HG03354 (cell line): ENCODE measurements around the gene TAAR2.
A peak's percentile ranks its signal among the peaks of the same experiment; 100 is the strongest.
"Not testable (repeated sequence)": the region's sequence is repeated elsewhere in the genome, so short reads cannot be mapped to it uniquely, and the experiment has no call there.

Experiments
- ATAC-seq: cut with Tn5 transposase; IDR thresholded peaks from one replicate; pipeline ENCODE4 v1.9.1; 2021; ENCODE audit warnings: mild to moderate bottlenecking; ENCODE audit not compliant: unreplicated experiment, poor library complexity, severe bottlenecking

The TAAR2 gene

DNA sequence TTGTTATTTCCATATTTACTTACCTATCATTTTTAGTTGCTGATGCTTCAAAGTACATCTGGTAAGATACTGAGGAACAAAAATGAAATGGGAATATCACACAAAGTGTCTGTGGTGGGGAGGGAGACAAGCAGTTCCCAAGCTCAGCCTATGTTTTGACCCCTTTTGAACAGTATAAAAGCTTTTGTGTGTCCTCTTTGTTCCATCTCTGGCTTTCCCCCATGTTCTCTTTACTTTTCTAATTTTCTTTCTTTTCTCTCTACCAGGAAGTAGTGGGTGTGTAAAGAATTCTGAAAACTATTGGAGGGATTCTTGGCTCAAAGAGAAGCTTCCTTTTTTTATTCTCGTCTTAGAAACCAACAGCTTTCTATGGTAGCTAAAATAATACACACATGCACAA, 7.4 kb downstream of the TAAR2 start:
- no peak for ATAC-seq

DNA sequence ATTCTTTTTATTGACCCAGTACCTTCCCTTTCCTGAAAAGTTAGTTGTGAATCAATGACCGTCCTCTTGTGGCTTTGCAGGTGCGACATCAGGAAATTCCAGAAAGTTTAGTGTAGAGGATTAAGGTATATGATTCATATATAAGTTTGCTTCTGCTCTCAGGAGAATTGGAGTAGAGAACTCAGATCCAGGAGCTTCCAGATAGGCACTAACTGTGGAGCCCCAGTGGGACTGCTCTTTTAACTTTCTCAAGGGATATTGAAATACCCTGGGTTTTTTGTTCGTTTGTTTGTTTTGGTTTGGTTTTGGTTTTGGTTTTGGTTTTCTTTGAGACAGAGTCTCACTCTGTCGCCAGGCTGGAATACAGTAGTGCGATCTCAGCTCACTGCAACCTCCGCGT, 9.5 kb downstream of the TAAR2 start:
- ATAC-seq: peak; percentile 59

DNA sequence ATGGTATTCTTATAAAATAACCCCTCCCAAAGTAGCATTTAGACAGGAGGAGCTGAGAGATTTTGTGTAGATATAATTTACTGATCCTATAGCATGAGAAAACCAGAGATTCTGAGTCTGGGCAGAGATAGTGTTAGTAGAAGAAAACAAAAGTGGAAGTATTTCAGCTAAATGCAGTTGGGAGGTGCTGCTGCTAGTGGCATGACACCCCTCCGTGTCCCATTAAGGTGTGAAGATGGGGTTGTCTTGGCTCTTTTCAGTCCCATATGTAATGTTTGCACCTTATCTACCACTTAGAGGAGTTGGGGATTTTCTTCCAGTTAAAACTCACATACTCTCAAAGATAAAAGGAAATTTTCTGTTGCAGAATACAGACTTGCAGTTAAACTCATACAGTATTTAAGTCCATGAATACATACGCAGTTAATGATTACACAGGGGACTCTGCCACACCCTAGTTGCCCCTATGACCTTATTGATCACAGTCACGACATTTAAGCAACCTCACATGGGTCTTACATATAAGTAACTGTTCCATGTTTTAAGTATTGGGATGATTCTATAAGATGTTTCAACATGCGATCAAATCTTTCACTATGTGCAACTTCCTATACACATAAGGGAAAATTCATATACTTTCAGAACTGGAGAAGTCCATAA, 11.5 kb downstream of the TAAR2 start:
- no peak for ATAC-seq

DNA sequence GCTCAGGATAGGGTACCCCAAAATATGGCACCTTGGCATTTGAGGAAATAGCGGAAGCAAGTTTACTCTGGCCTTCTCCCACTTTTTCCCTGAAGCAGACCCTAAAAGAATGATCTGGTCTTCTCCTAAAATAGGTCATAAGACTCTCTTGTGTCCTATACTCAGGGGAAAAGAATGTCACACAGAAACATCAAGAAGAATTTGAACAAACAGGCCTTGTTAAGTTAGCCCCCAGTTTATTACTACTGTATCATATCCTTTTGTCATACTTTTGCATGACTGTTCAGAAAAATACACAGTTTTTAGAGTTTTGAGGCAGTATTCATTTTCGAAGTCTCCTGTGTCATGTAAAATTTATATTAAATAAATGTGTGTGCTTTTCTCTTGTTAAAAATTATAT, 12.5 kb downstream of the TAAR2 start:
- ATAC-seq: no peak

DNA sequence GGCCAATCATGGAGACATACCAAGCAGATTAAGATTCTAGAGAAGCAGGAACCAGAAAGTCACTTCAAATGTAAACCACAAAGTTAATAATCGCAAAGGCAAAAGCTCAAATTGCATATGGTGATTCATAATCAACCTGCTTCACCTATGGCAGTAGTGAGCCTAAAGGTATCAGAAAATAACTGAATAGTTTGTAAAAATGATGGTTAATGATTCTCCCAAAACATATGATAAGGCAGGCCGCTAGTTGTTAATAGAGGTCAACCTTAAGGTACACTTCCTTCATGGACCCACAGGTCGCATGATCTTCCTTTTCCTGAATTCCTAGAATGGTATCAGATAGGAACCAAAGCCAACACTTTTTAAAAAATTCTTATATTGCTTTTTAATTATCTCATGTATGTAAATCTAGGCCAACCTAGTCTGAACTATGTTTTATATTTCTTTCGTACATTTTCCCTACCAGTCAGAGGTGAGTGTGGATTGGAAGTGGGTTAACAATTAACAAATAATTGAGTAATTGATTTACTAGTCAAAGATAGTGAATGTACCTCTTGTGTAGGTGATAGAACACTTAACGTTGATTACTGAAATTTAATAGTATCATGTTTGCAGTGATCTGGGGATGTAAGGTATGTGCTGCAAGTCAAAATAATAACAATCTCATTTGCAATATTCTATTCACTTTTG, 16.4 kb downstream of the TAAR2 start:
- ATAC-seq: peak; percentile 95

GRCh38 chr6:132604635-132605152, 19.4 kb downstream of the TAAR2 start:
- ATAC-seq: no peak

DNA sequence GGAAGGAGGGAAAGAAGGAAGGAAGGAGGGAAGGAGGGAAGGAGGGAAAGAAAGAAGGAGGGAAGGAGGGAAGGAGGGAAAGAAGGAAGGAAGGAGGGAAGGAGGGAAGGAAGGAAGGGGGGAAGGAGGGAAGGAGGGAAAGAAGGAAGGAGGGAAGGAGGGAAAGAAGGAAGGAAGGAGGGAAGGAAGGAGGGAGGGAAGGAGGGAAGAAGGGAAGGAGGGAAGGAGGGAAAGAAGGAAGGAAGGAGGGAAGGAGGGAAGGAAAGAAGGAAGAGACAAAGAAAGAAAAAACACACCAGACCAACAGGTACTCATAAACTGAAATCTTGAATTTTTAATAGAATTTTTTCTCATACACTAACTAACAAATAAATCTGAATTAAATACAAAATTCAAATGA, 23.2 kb downstream of the TAAR2 start:
- ATAC-seq: not testable (repeated sequence)

- peak; percentile 87 for ATAC-seq
These were observed 25.6 kb downstream of the TAAR2 start for GRCh38 chr6:132598473-132598872.

DNA sequence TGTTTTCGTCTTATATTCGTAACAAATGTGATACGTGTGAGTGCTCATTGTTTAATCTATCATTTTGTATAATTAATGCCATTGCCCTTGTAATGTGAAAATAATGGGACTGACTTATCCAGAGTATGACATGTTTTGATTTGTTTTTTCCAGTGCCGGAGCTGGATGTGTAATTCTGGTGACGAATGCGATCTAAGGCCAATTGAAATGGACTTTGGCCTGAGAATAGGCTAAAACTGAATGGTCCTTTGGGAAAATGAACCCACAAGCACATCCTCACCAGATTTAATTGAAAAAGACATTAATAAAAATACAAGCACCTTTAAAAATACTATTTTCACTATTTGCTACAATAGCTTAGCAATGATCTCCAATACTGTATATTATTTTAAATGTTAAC, 27.9 kb downstream of the TAAR2 start:
- no peak for ATAC-seq

- ATAC-seq: no peak
These were observed 31.2 kb downstream of the TAAR2 start for GRCh38 chr6:132592855-132593254.

GRCh38 chr6:132590362-132590761, 33.7 kb downstream of the TAAR2 start:
- no peak for ATAC-seq

DNA sequence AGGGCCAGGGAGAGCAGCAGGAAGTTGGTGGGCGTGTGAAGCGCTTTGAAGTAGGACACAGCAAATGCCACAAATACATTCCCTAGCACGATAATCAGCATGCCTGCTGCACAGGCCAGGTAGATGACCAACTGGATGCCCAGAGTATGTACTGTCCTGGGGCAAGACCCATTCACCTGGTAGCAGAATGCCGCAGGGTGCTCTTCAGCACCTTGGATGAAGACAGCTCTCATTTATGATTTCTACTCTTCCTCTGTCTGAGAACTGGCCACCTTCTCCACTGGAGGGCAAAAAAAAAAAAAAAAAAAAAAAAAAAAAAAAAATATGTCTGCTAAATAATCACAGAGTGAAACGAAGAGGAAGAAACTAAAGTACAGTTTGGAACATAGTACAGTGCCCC, 34.6 kb downstream of the TAAR2 start, which contains the start of gene TAAR5:
Gene TAAR5 (minus strand): TSS at position 288 of the 400 bp plus-strand sequence. CDS start 55 bp downstream, at position 233.
- no peak for ATAC-seq

- ATAC-seq: no peak
These were observed 36.7 kb downstream of the TAAR2 start for GRCh38 chr6:132587424-132587823.

DNA sequence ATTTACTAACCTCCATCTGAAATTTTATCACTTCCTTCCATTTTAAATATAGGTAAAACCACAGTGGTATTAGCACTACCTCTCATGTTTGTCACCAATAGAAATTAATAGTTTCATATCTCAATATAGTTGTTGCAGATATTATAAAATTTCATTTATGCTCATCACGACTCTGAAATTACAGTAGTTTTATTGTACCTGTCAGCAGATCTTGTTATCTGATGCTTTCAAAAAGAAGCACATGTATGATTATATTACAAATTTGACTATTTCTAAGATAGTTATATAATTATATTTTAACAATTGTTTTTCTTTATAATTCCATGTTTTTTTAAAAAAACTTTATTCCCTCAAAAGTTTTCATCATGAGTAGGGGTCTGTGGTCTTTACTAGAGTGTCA, 39.4 kb downstream of the TAAR2 start:
- ATAC-seq: no peak

DNA sequence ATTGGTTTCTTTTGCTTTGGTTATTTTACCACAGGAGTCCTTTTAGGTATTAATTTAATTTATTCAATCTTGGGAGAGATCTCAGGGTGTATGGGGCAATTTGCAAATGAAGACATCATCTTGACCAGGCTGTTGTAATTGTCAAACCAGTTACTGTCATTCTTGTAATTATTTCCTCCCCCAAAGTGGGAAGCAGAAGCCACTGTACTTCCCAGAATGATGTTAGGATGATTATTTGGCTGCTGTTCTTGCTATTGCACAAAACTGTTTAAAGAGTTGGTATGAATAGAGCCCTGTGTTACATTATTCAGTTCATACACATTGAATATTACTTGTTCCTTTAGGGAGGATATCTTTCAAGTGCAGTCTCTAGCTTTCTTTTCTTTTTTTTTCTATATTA, 52.3 kb downstream of the TAAR2 start:
- no peak for ATAC-seq

DNA sequence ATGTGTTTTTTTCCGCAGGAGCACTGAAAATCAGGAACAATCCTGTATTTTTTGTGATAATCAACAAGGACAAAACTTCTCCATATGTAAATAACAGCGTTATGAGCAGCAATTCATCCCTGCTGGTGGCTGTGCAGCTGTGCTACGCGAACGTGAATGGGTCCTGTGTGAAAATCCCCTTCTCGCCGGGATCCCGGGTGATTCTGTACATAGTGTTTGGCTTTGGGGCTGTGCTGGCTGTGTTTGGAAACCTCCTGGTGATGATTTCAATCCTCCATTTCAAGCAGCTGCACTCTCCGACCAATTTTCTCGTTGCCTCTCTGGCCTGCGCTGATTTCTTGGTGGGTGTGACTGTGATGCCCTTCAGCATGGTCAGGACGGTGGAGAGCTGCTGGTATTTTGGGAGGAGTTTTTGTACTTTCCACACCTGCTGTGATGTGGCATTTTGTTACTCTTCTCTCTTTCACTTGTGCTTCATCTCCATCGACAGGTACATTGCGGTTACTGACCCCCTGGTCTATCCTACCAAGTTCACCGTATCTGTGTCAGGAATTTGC, 53.8 kb downstream of the TAAR2 start, which contains the start of gene TAAR6:
Gene TAAR6 (plus strand): TSS at position 102 of the 557 bp plus-strand sequence. CDS start 0 bp downstream, at position 102.
- no peak for ATAC-seq

DNA sequence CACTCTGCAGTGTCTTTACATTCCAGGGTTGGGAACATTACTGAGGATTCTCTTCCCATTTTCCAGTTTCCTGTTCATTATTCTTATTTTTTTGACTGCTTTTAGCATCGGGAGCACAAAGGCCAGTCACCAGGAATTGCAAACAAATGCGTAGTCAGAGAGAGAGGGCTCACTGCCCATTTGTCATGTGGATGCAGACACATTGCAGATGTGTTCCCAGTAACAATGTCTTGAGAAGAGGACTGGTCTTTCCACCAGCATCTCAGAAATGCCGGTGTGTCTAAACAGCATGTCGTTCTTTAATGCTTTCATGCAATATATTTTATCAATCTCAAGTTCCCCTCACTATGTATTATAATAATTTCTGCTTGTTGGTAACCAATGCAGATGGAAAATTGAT, 54.9 kb downstream of the TAAR2 start:
- ATAC-seq: no peak

DNA sequence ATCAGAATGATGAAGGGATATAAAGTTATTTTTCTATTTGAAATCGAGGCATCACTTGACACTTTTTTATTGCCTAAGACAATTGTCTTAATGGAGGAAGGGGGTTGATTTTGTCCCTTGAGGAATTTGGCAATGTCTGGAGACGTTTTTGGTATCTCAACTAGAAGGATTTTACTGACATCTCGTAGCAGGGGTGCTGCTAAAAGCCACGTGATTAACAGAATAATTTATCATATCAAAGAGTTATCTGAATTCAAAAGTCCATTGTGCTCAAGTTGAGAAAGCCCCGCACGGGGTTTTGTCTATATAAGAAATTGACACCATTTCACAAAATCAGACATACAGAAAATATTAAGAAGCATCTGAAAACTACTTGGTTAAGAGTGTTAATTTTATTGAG, 55.5 kb downstream of the TAAR2 start:
- ATAC-seq: no peak

DNA sequence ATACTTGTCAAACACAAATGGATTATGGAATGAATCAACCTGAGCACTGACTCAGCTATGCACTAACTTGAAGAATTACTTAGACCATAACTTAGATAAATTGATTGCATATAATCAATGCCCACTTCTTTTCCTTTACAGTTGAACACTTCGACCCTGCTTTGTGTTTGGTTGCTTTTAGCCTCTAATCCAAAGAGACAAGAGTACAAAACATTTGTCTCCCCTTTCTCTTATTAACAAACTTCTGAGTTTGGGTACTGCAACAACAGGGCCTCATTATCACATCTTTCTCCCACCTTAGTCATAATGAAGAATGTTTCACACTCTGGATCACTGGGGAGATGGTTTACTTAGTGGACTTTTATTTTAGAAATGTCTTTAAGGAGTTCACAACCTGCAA, 56.5 kb downstream of the TAAR2 start:
- ATAC-seq: no peak
